HCT116 (cell line): ENCODE data around the gene ZNHIT3.

Source experiments
- CEBPB ChIP-seq: IDR thresholded peaks from 2 replicates; pipeline ENCODE4 v1.6.1; 2012; ENCODE audit warnings: low read depth
- ELF1 ChIP-seq: IDR thresholded peaks from 2 replicates; pipeline ENCODE4 v1.6.1; 2012; ENCODE audit warnings: low read depth, borderline replicate concordance
- EZH2 ChIP-seq: fragments of 200-600 bp; sonication (generic); IDR thresholded peaks from 2 replicates; pipeline ENCODE4 v1.6.1; 2017; ENCODE audit warnings: antibody characterized with exemption, mixed run types
- EZH2phosphoT487 ChIP-seq: fragments of 200-600 bp; IDR thresholded peaks from 2 replicates; pipeline ENCODE4 v1.6.1; 2018; ENCODE audit warnings: antibody characterized with exemption, borderline replicate concordance
- FOSL1 ChIP-seq: IDR thresholded peaks from 2 replicates; pipeline ENCODE4 v1.6.1; 2012; ENCODE audit warnings: low read depth
- JUND ChIP-seq: IDR thresholded peaks from 2 replicates; pipeline ENCODE4 v1.6.1; 2012
- POLR2A ChIP-seq: IDR thresholded peaks from 2 replicates; pipeline ENCODE4 v1.7.0; 2011; ENCODE audit warnings: borderline replicate concordance; ENCODE audit not compliant: insufficient read depth, insufficient read length; ENCODE audit errors: extremely low read depth
- POLR2AphosphoS5 ChIP-seq: IDR thresholded peaks from 2 replicates; pipeline ENCODE4 v1.6.1; 2011; ENCODE audit warnings: mild to moderate bottlenecking, low read depth, low read length, moderate library complexity
- RAD21 ChIP-seq: IDR thresholded peaks from 2 replicates; pipeline ENCODE4 v1.6.1; 2012; ENCODE audit warnings: low read depth, mild to moderate bottlenecking
- SIN3A ChIP-seq: IDR thresholded peaks from 2 replicates; pipeline ENCODE4 v1.6.1; 2012; ENCODE audit warnings: low read depth
- SP1 ChIP-seq: IDR thresholded peaks from 2 replicates; pipeline ENCODE4 v1.6.1; 2012; ENCODE audit warnings: low read depth
- TF ChIP-seq, protein P1 (sequence below), 3 experiments: fragments of 200-600 bp in 1 of 3; sonication (generic) in 1 of 3; IDR thresholded peaks in 2 of 3; conservative IDR thresholded peaks in 1 of 3; 2 replicates each; pipeline ENCODE4 v1.5.1; 2012 to 2017; ENCODE audit warnings: low read depth in 2 of 3, low read length in 2 of 3, antibody characterized with exemption in 1 of 3, borderline replicate concordance in 1 of 3, control low read depth in 1 of 3, mild to moderate bottlenecking in 1 of 3, mixed read lengths in 1 of 3, mixed run types in 1 of 3, moderate library complexity in 1 of 3; ENCODE audit not compliant: insufficient read depth in 1 of 3
- TF ChIP-seq, protein P2 (sequence below): IDR thresholded peaks from 2 replicates; pipeline ENCODE4 v1.6.1; 2012
- TF ChIP-seq, protein P3 (sequence below): IDR thresholded peaks from 2 replicates; pipeline ENCODE4 v1.6.1; 2012; ENCODE audit warnings: low read depth

DNA sequence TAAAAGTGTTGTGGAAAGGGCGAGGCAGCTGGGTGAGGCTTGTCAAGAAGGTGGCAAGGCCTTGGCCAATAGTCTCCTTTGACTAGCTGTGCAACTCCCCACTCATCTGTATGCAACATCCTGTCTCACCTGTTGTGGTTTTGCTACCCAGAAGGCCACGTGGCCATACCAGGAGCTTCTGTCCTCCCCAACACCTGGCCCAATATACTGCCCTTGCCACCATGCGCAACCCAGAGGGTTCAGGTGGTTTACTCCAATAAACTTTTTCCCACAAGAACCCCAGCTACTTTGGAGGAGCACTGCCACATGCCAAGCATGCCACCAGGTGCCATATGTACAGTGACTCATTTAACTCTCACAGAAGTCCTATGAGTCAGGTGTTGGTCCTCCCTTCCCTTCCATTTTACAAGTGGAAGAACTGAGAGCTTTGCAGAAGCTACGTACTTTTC is 38.0 kb downstream of the ZNHIT3 start:
- TF ChIP-seq, protein P1, sequence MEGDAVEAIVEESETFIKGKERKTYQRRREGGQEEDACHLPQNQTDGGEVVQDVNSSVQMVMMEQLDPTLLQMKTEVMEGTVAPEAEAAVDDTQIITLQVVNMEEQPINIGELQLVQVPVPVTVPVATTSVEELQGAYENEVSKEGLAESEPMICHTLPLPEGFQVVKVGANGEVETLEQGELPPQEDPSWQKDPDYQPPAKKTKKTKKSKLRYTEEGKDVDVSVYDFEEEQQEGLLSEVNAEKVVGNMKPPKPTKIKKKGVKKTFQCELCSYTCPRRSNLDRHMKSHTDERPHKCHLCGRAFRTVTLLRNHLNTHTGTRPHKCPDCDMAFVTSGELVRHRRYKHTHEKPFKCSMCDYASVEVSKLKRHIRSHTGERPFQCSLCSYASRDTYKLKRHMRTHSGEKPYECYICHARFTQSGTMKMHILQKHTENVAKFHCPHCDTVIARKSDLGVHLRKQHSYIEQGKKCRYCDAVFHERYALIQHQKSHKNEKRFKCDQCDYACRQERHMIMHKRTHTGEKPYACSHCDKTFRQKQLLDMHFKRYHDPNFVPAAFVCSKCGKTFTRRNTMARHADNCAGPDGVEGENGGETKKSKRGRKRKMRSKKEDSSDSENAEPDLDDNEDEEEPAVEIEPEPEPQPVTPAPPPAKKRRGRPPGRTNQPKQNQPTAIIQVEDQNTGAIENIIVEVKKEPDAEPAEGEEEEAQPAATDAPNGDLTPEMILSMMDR (IDR thresholded peaks at IDR 0.05 in 2 of 3, conservative IDR thresholded peaks at IDR 0.05 in 1 of 3; ENCODE audit: borderline replicate concordance in 1 of 3, insufficient read depth in 1 of 3, low read depth in 2 of 3, low read length in 2 of 3): no peak
- no peak for TF ChIP-seq SIN3A
- no peak for TF ChIP-seq POLR2A
- TF ChIP-seq FOSL1: no peak
- TF ChIP-seq CEBPB: no peak
- no peak for TF ChIP-seq POLR2AphosphoS5
- TF ChIP-seq ELF1: no peak
- TF ChIP-seq, protein P2, sequence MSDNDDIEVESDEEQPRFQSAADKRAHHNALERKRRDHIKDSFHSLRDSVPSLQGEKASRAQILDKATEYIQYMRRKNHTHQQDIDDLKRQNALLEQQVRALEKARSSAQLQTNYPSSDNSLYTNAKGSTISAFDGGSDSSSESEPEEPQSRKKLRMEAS: no peak
- TF ChIP-seq, protein P3, sequence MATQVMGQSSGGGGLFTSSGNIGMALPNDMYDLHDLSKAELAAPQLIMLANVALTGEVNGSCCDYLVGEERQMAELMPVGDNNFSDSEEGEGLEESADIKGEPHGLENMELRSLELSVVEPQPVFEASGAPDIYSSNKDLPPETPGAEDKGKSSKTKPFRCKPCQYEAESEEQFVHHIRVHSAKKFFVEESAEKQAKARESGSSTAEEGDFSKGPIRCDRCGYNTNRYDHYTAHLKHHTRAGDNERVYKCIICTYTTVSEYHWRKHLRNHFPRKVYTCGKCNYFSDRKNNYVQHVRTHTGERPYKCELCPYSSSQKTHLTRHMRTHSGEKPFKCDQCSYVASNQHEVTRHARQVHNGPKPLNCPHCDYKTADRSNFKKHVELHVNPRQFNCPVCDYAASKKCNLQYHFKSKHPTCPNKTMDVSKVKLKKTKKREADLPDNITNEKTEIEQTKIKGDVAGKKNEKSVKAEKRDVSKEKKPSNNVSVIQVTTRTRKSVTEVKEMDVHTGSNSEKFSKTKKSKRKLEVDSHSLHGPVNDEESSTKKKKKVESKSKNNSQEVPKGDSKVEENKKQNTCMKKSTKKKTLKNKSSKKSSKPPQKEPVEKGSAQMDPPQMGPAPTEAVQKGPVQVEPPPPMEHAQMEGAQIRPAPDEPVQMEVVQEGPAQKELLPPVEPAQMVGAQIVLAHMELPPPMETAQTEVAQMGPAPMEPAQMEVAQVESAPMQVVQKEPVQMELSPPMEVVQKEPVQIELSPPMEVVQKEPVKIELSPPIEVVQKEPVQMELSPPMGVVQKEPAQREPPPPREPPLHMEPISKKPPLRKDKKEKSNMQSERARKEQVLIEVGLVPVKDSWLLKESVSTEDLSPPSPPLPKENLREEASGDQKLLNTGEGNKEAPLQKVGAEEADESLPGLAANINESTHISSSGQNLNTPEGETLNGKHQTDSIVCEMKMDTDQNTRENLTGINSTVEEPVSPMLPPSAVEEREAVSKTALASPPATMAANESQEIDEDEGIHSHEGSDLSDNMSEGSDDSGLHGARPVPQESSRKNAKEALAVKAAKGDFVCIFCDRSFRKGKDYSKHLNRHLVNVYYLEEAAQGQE: no peak
- no peak for TF ChIP-seq EZH2
- TF ChIP-seq RAD21: no peak
- TF ChIP-seq JUND: no peak
- TF ChIP-seq EZH2phosphoT487: no peak
- TF ChIP-seq SP1: no peak
